Nephron progenitor cell (in vitro differentiated cells): ENCODE measurements around the gene FIGNL1.

Experiments
- DNase-seq: peaks from one replicate; pipeline ENCODE4 v3.0.0; 2021
- H3K27ac Mint-ChIP-seq: 2 replicates; pipeline ENCODE4 v1.8.0; 2021; ENCODE audit warnings: mild to moderate bottlenecking, moderate library complexity, mixed read lengths
- H3K27me3 Mint-ChIP-seq: 2 replicates; pipeline ENCODE4 v1.8.0; 2021; ENCODE audit warnings: mild to moderate bottlenecking, low read depth, mixed read lengths; ENCODE audit not compliant: poor library complexity
- H3K36me3 Mint-ChIP-seq: 2 replicates; pipeline ENCODE4 v1.8.0; 2021; ENCODE audit warnings: low read depth, mixed read lengths
- H3K4me1 Mint-ChIP-seq: 2 replicates; pipeline ENCODE4 v1.8.0; 2021; ENCODE audit warnings: mixed read lengths
- H3K4me3 Mint-ChIP-seq: 2 replicates; pipeline ENCODE4 v1.8.0; 2021; ENCODE audit warnings: mild to moderate bottlenecking, moderate library complexity, mixed read lengths
- H3K9me3 Mint-ChIP-seq: 2 replicates; pipeline ENCODE4 v1.8.0; 2021; ENCODE audit warnings: mild to moderate bottlenecking, moderate library complexity, mixed read lengths
- CTCF ChIP-seq: fragments of 200-600 bp; sonication (generic); IDR thresholded peaks from 2 replicates; pipeline ENCODE4 v1.5.0; 2021; ENCODE audit warnings: antibody characterized with exemption

The FIGNL1 gene

GRCh38 chr7:50404392-50404791 is 45.8 kb downstream of the FIGNL1 start:
- TF ChIP-seq CTCF, result peak; percentile 19
- Mint-ChIP-seq H3K4me1 (no peaks in the 10 kb centered on the region), H3K9me3 (peaks cover 3% of the 10 kb centered on the region), H3K27me3 (peaks cover 20% of the 10 kb centered on the region), H3K4me3 (no peak overlapping the region), H3K36me3 (no peaks in the 10 kb centered on the region), H3K27ac (no peak overlapping the region)
- DNase-seq, result no peak

- H3K9me3 Mint-ChIP-seq, result peaks cover 3% of the 10 kb centered on the region
Observed at GRCh38 chr7:50400114-50400513, 50.0 kb downstream of the FIGNL1 start.

GRCh38 chr7:50399635-50400034 is 50.5 kb downstream of the FIGNL1 start:
- H3K27me3 Mint-ChIP-seq, result peaks cover 24% of the 10 kb centered on the region
- no peak overlapping the region for H3K27ac Mint-ChIP-seq
- H3K4me1 Mint-ChIP-seq, result no peaks in the 10 kb centered on the region
- DNase-seq, result no peak
- no peak overlapping the region for H3K4me3 Mint-ChIP-seq
- H3K36me3 Mint-ChIP-seq, result no peaks in the 10 kb centered on the region
- peaks cover 3% of the 10 kb centered on the region for H3K9me3 Mint-ChIP-seq
- TF ChIP-seq CTCF, result no peak

More at GRCh38 chr7:50400114-50400513, 50.0 kb downstream of the FIGNL1 start:
- Mint-ChIP-seq H3K4me3 (no peak overlapping the region), H3K36me3 (no peaks in the 10 kb centered on the region), H3K4me1 (no peaks in the 10 kb centered on the region), H3K27me3 (peaks cover 24% of the 10 kb centered on the region), H3K27ac (no peak overlapping the region)
- no peak for DNase-seq
- no peak for TF ChIP-seq CTCF

GRCh38 chr7:50399206-50399605 is 50.9 kb downstream of the FIGNL1 start:
- H3K27me3 Mint-ChIP-seq, result peaks cover 24% of the 10 kb centered on the region
- TF ChIP-seq CTCF, result no peak
- peaks cover 3% of the 10 kb centered on the region for H3K9me3 Mint-ChIP-seq
- H3K4me3 Mint-ChIP-seq, result no peak overlapping the region
- H3K36me3 Mint-ChIP-seq, result no peaks in the 10 kb centered on the region
- no peak overlapping the region for H3K27ac Mint-ChIP-seq
- DNase-seq, result no peak
- H3K4me1 Mint-ChIP-seq, result no peaks in the 10 kb centered on the region

GRCh38 chr7:50397971-50398324 is 52.2 kb downstream of the FIGNL1 start:
- no peak for TF ChIP-seq CTCF
- H3K4me1 Mint-ChIP-seq, result peaks cover 4% of the 10 kb centered on the region
- no peak for DNase-seq
- H3K27ac Mint-ChIP-seq, result no peak overlapping the region
- peaks cover 28% of the 10 kb centered on the region for H3K27me3 Mint-ChIP-seq
- peaks cover 3% of the 10 kb centered on the region for H3K9me3 Mint-ChIP-seq
- no peak overlapping the region for H3K4me3 Mint-ChIP-seq
- no peaks in the 10 kb centered on the region for H3K36me3 Mint-ChIP-seq

GRCh38 chr7:50397320-50397970 is 52.7 kb downstream of the FIGNL1 start:
- TF ChIP-seq CTCF, result no peak
- no peaks in the 10 kb centered on the region for H3K36me3 Mint-ChIP-seq

More at GRCh38 chr7:50397320-50397970, 52.7 kb downstream of the FIGNL1 start:
- Mint-ChIP-seq H3K27ac (no peak overlapping the region), H3K9me3 (peaks cover 3% of the 10 kb centered on the region), H3K4me3 (no peak overlapping the region), H3K4me1 (peaks cover 4% of the 10 kb centered on the region), H3K27me3 (peaks cover 28% of the 10 kb centered on the region)
- DNase-seq, result no peak
